HepG2 (cell line): Measurements from ENCODE around the gene RPF1. TPM values are rescaled to one million over a fixed set of nuclear protein-coding genes. Genes with fewer than 3 reads are reported as not detected.

ENCODE experiments used
- ATAC-seq: fragments of 200-7000 bp; cut with Tn5 transposase; 3 replicates; pipeline ENCODE4 v1.9.1; 2020; ENCODE audit warnings: mild to moderate bottlenecking, moderate library complexity
- BruUV-seq: library from RNA; stranded (reverse); fragments of 400-500 nt; replicated peaks from 2 replicates; lab custom pipeline; 2021; lab: Mats Ljungman, UMichigan
- CTCF ChIA-PET: fragments of 300-600 bp; formaldehyde crosslinking; extraction: SDS; loops from one replicate; lab custom pipeline; 2021; ENCODE audit warnings: low total read pairs, inconsistent platforms, low intra/inter-chr PET ratio; lab: Yijun Ruan, JAX
- POLR2A ChIA-PET: fragments of 350-600 bp; sonication (Branson Sonifier 250); formaldehyde crosslinking; loops from one replicate; lab custom pipeline; 2020; ENCODE audit warnings: antibody characterized with exemption, inconsistent platforms; lab: Yijun Ruan, JAX
- DNase-seq: peaks from one replicate; pipeline ENCODE4 v3.0.0-alpha.2; 2015; ENCODE audit warnings: low spot score
- FAIRE-seq: peaks from 3 replicates; lab custom pipeline; 2011; peaks lifted over from hg19 to GRCh38; lab: Jason Lieb, UNC
- H2AFZ ChIP-seq: one replicate; pipeline ENCODE4 v1.6.1; 2011; ENCODE audit warnings: low read length, inconsistent platforms
- H3K27ac ChIP-seq: fragments of 300-600 bp; 3 replicates; pipeline ENCODE4 v1.8.0; 2011; ENCODE audit warnings: mixed run types, mild to moderate bottlenecking, mixed read lengths, low read length, inconsistent platforms; ENCODE audit not compliant: insufficient read depth; ENCODE audit errors: extremely low read length
- H3K27me3 ChIP-seq, 2 experiments: fragments of 200-600 bp in 1 of 2; 2 replicates in 1 of 2; 3 replicates in 1 of 2; pipeline versions ENCODE4 v1.6.0 to v1.8.0; 2011; ENCODE audit warnings: low read length in 2 of 2, mild to moderate bottlenecking in 2 of 2, moderate library complexity in 2 of 2, inconsistent platforms in 1 of 2; ENCODE audit not compliant: insufficient read depth in 2 of 2, control insufficient read depth in 1 of 2
- H3K36me3 ChIP-seq, 2 experiments: fragments of 200-600 bp in 1 of 2; replicated peaks in 1 of 2; 2 replicates in 1 of 2; 3 replicates in 1 of 2; pipeline versions ENCODE4 v1.5.1 to v1.8.0; 2011; ENCODE audit warnings: low read length in 2 of 2, inconsistent platforms in 1 of 2; ENCODE audit not compliant: insufficient read depth in 2 of 2, control insufficient read depth in 1 of 2
- H3K4me1 ChIP-seq: 2 replicates; pipeline ENCODE4 v1.5.1; 2012; ENCODE audit warnings: low read length, inconsistent platforms; ENCODE audit not compliant: insufficient read depth
- H3K4me2 ChIP-seq: 2 replicates; pipeline ENCODE4 v1.6.0; 2011; ENCODE audit warnings: low read depth, low read length, inconsistent platforms
- H3K4me3 ChIP-seq, 3 experiments: fragments of 200-600 bp in 1 of 3; sonication (generic), shearing (Covaris generic) in 1 of 3; replicated peaks in 1 of 3; 2 replicates each; pipeline ENCODE4 v1.5.1; 2011 to 2016; ENCODE audit warnings: low read length in 3 of 3, inconsistent platforms in 2 of 3, low read depth in 2 of 3, mild to moderate bottlenecking in 2 of 3, control low read depth in 1 of 3, mixed read lengths in 1 of 3; ENCODE audit not compliant: insufficient read depth in 1 of 3
- H3K79me2 ChIP-seq: one replicate; pipeline ENCODE4 v1.6.1; 2011; ENCODE audit warnings: low read length, inconsistent platforms; ENCODE audit not compliant: insufficient read depth
- H3K9ac ChIP-seq: 2 replicates; pipeline ENCODE4 v1.6.0; 2011; ENCODE audit warnings: mild to moderate bottlenecking, low read depth, low read length, inconsistent platforms; ENCODE audit not compliant: insufficient read depth
- H3K9me3 ChIP-seq: 2 replicates; pipeline ENCODE4 v1.5.1; 2012; ENCODE audit warnings: mild to moderate bottlenecking, low read length
- H4K20me1 ChIP-seq: 2 replicates; pipeline ENCODE4 v1.6.0; 2011; ENCODE audit warnings: inconsistent platforms, mild to moderate bottlenecking, low read length, moderate library complexity; ENCODE audit not compliant: insufficient read depth
- ATRX ChIP-seq: sonication (generic); formaldehyde crosslinking; IDR thresholded peaks from 2 replicates; pipeline ENCODE4 v1.4.0; 2020; ENCODE audit warnings: missing genetic modification reagents, borderline replicate concordance
- ESRRA ChIP-seq: sonication (generic); formaldehyde crosslinking; IDR thresholded peaks from 2 replicates; pipeline ENCODE4 v1.5.1; 2020; ENCODE audit warnings: mild to moderate bottlenecking, low read depth, missing genetic modification reagents
- GATAD1 ChIP-seq: IDR thresholded peaks from 2 replicates; pipeline ENCODE4 v1.6.1; 2016; ENCODE audit warnings: missing genetic modification reagents, missing compliant biosample characterization
- HNRNPUL1 ChIP-seq: fragments of 200-400 bp; formaldehyde crosslinking; IDR thresholded peaks from 2 replicates; pipeline ENCODE4 v1.6.1; 2017; ENCODE audit warnings: low read depth, mild to moderate bottlenecking, low read length, moderate library complexity
- HOXA7 ChIP-seq: sonication (generic); formaldehyde crosslinking; IDR thresholded peaks from 2 replicates; pipeline ENCODE4 v1.8.1; 2022; ENCODE audit warnings: mild to moderate bottlenecking, missing genetic modification reagents, moderate library complexity
- KLF15 ChIP-seq: sonication (generic); formaldehyde crosslinking; IDR thresholded peaks from 2 replicates; pipeline ENCODE4 v1.8.1; 2023; ENCODE audit warnings: borderline replicate concordance, mild to moderate bottlenecking, inconsistent platforms, missing genetic modification reagents, mixed read lengths
- MAFG ChIP-seq: sonication (generic); formaldehyde crosslinking; IDR thresholded peaks from 2 replicates; pipeline ENCODE4 v1.5.1; 2020; ENCODE audit warnings: mild to moderate bottlenecking, missing genetic modification reagents
- SPEN ChIP-seq: sonication (generic); formaldehyde crosslinking; IDR thresholded peaks from 2 replicates; pipeline ENCODE4 v1.5.1; 2020; ENCODE audit warnings: low read depth, mild to moderate bottlenecking, missing genetic modification reagents
- SRY ChIP-seq: sonication (generic); formaldehyde crosslinking; IDR thresholded peaks from 2 replicates; pipeline ENCODE4 v1.8.0; 2022; ENCODE audit warnings: mild to moderate bottlenecking, missing genetic modification reagents
- ZFP36L2 ChIP-seq: sonication (generic); formaldehyde crosslinking; IDR thresholded peaks from 2 replicates; pipeline ENCODE4 v1.4.0; 2020; ENCODE audit warnings: missing genetic modification reagents
- ZNF296 ChIP-seq: sonication (generic); formaldehyde crosslinking; conservative IDR thresholded peaks from 2 replicates; pipeline ENCODE4 v1.5.0; 2020; ENCODE audit warnings: mild to moderate bottlenecking, missing genetic modification reagents
- ZNF563 ChIP-seq: sonication (generic); formaldehyde crosslinking; IDR thresholded peaks from 2 replicates; pipeline ENCODE4 v1.8.0; 2022; ENCODE audit warnings: mild to moderate bottlenecking, moderate library complexity, missing genetic modification reagents
- ZNF878 ChIP-seq: sonication (generic); formaldehyde crosslinking; IDR thresholded peaks from 2 replicates; pipeline ENCODE4 v1.8.1; 2023; ENCODE audit warnings: mild to moderate bottlenecking, missing genetic modification reagents, moderate library complexity
- WGBS: methylation state at CpG from one replicate; pipeline ENCODE4 v1.1.6; 2017; ENCODE audit warnings: low lambda C conversion rate; 5-methylcytosine and 5-hydroxymethylcytosine counted together
- in situ Hi-C: cut with HindIII; loops from 2 replicates; pipeline ENCODE4 v1.10.0; 2017; ENCODE audit warnings: low pct_unique_long_range_greater_than_20kb; ENCODE audit not compliant: extremely low pct_ligation_motif_present
- intact Hi-C: fragments of 100-400 bp; cut with micrococcal nuclease; formaldehyde crosslinking; loops from one replicate; pipeline ENCODE4 v1.10.0; 2022; ENCODE audit not compliant: unreplicated experiment
- polyA plus RNA-seq, 8 experiments: library from polyadenylated mRNA; depleted of rRNA in 3 of 8; stranded (reverse) in 7 of 8; unstranded in 1 of 8; fragments of >200 nt; fragmentation: Illumina TruSeq in 4 of 8; extraction: Trizol in 4 of 8; gene quantifications; 2 replicates each; pipeline versions ENCODE4 v1.2.1 to v1.2.3, GENCODE V29; 2011 to 2016; ENCODE audit warnings: low read depth in 4 of 8, missing spikeins in 1 of 8, mixed read lengths in 1 of 8; ENCODE audit not compliant: insufficient read depth in 1 of 8
- total RNA-seq, 5 experiments: library from RNA; depleted of rRNA; stranded (reverse); fragments of >200 nt; fragmentation: Illumina TruSeq; extraction: Trizol; gene quantifications; 2 replicates each; pipeline ENCODE4 v1.2.3, GENCODE V29; 2016; ENCODE audit warnings: low read depth in 1 of 5
- TF ChIP-seq, protein P1 (sequence below): sonication (generic); formaldehyde crosslinking; IDR thresholded peaks from 2 replicates; pipeline ENCODE4 v1.4.0; 2020; ENCODE audit warnings: mild to moderate bottlenecking, missing genetic modification reagents
- TF ChIP-seq, protein P2 (sequence below): sonication (generic); formaldehyde crosslinking; conservative IDR thresholded peaks from 2 replicates; pipeline ENCODE4 v1.8.0; 2022; ENCODE audit warnings: mild to moderate bottlenecking, moderate library complexity, missing genetic modification reagents
- TF ChIP-seq, protein P3 (sequence below): sonication (generic); formaldehyde crosslinking; IDR thresholded peaks from 2 replicates; pipeline ENCODE4 v1.4.0; 2020; ENCODE audit warnings: missing genetic modification reagents

The RPF1 gene
- total and polyA plus RNA-seq, 2 of the 13 experiments (the other 11 are each of a cell fraction or from before 2014, with no cell fraction given): 23.0 to 39.0 TPM

GRCh38 chr1:84540759-84541158 lies 61.7 kb downstream of the RPF1 start:
- no peaks in the 10 kb centered on the region for H3K79me2 ChIP-seq
- no peak overlapping the region for H2AFZ ChIP-seq
- no TSS peak for BruUV-seq
- H3K9ac ChIP-seq: no peak overlapping the region
- in situ Hi-C loops (no loop called here), intact Hi-C loops (loop anchor here (1.0 to 10.0 kb wide), 4 partner anchors 33 to 606 kb away; partner anchors contain the start of genes GNG5, RPF1 and SPATA1)
- no peak overlapping the region for H3K27ac ChIP-seq
- no peak for FAIRE-seq
- ChIA-PET CTCF (no interaction called here), POLR2A (no interaction called here)
- no peaks in the 10 kb centered on the region for H3K36me3 ChIP-seq
- DNase-seq: no peak
- no peaks in the 10 kb centered on the region for H3K4me1 ChIP-seq
- H3K4me2 ChIP-seq: no peak overlapping the region
- WGBS: 78% methylated on average over 1 of the region's 1 CpG
- no peaks in the 10 kb centered on the region for H4K20me1 ChIP-seq
- TF ChIP-seq SRY (CRISPR knock-in tag) (no peak), MAFG (CRISPR knock-in tag) (no peak), KLF15 (CRISPR knock-in tag) (no peak), GATAD1 (no peak), SPEN (CRISPR knock-in tag) (no peak), ZNF296 (CRISPR knock-in tag) (no peak), HOXA7 (CRISPR knock-in tag) (no peak), ZFP36L2 (no peak), HNRNPUL1 (no peak), ESRRA (no peak), ZNF878 (no peak), ZNF563 (CRISPR knock-in tag) (no peak), ATRX (CRISPR knock-in tag) (no peak)
- TF ChIP-seq, protein P1, sequence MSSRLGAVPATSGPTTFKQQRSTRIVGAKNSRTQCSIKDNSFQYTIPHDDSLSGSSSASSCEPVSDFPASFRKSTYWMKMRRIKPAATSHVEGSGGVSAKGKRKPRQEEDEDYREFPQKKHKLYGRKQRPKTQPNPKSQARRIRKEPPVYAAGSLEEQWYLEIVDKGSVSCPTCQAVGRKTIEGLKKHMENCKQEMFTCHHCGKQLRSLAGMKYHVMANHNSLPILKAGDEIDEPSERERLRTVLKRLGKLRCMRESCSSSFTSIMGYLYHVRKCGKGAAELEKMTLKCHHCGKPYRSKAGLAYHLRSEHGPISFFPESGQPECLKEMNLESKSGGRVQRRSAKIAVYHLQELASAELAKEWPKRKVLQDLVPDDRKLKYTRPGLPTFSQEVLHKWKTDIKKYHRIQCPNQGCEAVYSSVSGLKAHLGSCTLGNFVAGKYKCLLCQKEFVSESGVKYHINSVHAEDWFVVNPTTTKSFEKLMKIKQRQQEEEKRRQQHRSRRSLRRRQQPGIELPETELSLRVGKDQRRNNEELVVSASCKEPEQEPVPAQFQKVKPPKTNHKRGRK (CRISPR knock-in tag): no peak
- TF ChIP-seq, protein P2, sequence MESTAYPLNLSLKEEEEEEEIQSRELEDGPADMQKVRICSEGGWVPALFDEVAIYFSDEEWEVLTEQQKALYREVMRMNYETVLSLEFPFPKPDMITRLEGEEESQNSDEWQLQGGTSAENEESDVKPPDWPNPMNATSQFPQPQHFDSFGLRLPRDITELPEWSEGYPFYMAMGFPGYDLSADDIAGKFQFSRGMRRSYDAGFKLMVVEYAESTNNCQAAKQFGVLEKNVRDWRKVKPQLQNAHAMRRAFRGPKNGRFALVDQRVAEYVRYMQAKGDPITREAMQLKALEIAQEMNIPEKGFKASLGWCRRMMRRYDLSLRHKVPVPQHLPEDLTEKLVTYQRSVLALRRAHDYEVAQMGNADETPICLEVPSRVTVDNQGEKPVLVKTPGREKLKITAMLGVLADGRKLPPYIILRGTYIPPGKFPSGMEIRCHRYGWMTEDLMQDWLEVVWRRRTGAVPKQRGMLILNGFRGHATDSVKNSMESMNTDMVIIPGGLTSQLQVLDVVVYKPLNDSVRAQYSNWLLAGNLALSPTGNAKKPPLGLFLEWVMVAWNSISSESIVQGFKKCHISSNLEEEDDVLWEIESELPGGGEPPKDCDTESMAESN (CRISPR knock-in tag): no peak
- TF ChIP-seq, protein P3, sequence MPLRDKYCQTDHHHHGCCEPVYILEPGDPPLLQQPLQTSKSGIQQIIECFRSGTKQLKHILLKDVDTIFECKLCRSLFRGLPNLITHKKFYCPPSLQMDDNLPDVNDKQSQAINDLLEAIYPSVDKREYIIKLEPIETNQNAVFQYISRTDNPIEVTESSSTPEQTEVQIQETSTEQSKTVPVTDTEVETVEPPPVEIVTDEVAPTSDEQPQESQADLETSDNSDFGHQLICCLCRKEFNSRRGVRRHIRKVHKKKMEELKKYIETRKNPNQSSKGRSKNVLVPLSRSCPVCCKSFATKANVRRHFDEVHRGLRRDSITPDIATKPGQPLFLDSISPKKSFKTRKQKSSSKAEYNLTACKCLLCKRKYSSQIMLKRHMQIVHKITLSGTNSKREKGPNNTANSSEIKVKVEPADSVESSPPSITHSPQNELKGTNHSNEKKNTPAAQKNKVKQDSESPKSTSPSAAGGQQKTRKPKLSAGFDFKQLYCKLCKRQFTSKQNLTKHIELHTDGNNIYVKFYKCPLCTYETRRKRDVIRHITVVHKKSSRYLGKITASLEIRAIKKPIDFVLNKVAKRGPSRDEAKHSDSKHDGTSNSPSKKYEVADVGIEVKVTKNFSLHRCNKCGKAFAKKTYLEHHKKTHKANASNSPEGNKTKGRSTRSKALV (CRISPR knock-in tag): no peak
- H3K27me3 ChIP-seq: no peaks in the 10 kb centered on the region
- H3K4me3 ChIP-seq: no peak overlapping the region
- no peaks in the 10 kb centered on the region for H3K9me3 ChIP-seq
- no peak for ATAC-seq
